Stimulated activated memory B cell treated with anti-CD40 and anti-IgM and Interleukin-4, amounts not matched to agents 10 μg/mL and 1 μg/mL and 100 μg/mL, for 72 hours (primary cell): ENCODE measurements around the gene KAT6B.

ENCODE experiments used
- ATAC-seq: fragments of 150-1000 bp; cut with Tn5 transposase; 2 replicates; pipeline ENCODE4 v1.10.0; 2021
- H3K27ac Mint-ChIP-seq: one replicate; pipeline ENCODE4 v1.8.0; 2022; ENCODE audit warnings: mild to moderate bottlenecking, mixed read lengths
- H3K27me3 Mint-ChIP-seq: one replicate; pipeline ENCODE4 v1.8.0; 2022; ENCODE audit warnings: mixed read lengths
- H3K36me3 Mint-ChIP-seq: one replicate; pipeline ENCODE4 v1.8.0; 2022; ENCODE audit warnings: mixed read lengths
- H3K4me1 Mint-ChIP-seq: one replicate; pipeline ENCODE4 v1.8.0; 2022; ENCODE audit warnings: mixed read lengths
- H3K4me3 Mint-ChIP-seq: one replicate; pipeline ENCODE4 v1.8.0; 2022; ENCODE audit warnings: mild to moderate bottlenecking, moderate library complexity, mixed read lengths
- H3K9me3 Mint-ChIP-seq: one replicate; pipeline ENCODE4 v1.8.0; 2022; ENCODE audit warnings: mixed read lengths

KAT6B gene

GRCh38 chr10:75032119-75032518 lies 205.7 kb downstream of the KAT6B start:
- Mint-ChIP-seq H3K4me1 (peaks cover 34% of the 10 kb centered on the region), H3K27ac (no peak overlapping the region), H3K36me3 (peaks cover 44% of the 10 kb centered on the region), H3K27me3 (no peaks in the 10 kb centered on the region), H3K9me3 (no peaks in the 10 kb centered on the region), H3K4me3 (no peak overlapping the region)
- ATAC-seq = no peak

GRCh38 chr10:75032813-75033212 lies 206.4 kb downstream of the KAT6B start:
- H3K27ac Mint-ChIP-seq = no peak overlapping the region
- peaks cover 48% of the 10 kb centered on the region for H3K36me3 Mint-ChIP-seq
- H3K9me3 Mint-ChIP-seq = no peaks in the 10 kb centered on the region
- H3K4me1 Mint-ChIP-seq = peaks cover 41% of the 10 kb centered on the region
- no peak overlapping the region for H3K4me3 Mint-ChIP-seq
- ATAC-seq = no peak
- H3K27me3 Mint-ChIP-seq = no peaks in the 10 kb centered on the region

- H3K27me3 Mint-ChIP-seq = no peaks in the 10 kb centered on the region
- H3K36me3 Mint-ChIP-seq = peaks cover 41% of the 10 kb centered on the region
- no peaks in the 10 kb centered on the region for H3K9me3 Mint-ChIP-seq
- H3K4me3 Mint-ChIP-seq = no peak overlapping the region
- no peak overlapping the region for H3K27ac Mint-ChIP-seq
- ATAC-seq = no peak
- H3K4me1 Mint-ChIP-seq = peaks cover 41% of the 10 kb centered on the region
These were observed 207.2 kb downstream of the KAT6B start for GRCh38 chr10:75033399-75034130.

GRCh38 chr10:75034131-75034512 lies 207.7 kb downstream of the KAT6B start:
- peaks cover 36% of the 10 kb centered on the region for H3K36me3 Mint-ChIP-seq
- peaks cover 41% of the 10 kb centered on the region for H3K4me1 Mint-ChIP-seq
- H3K9me3 Mint-ChIP-seq = no peaks in the 10 kb centered on the region
- no peaks in the 10 kb centered on the region for H3K27me3 Mint-ChIP-seq
- ATAC-seq = no peak
- H3K27ac Mint-ChIP-seq = no peak overlapping the region
- no peak overlapping the region for H3K4me3 Mint-ChIP-seq

- no peak for ATAC-seq
- H3K4me3 Mint-ChIP-seq = no peak overlapping the region
- peaks cover 29% of the 10 kb centered on the region for H3K36me3 Mint-ChIP-seq
- H3K9me3 Mint-ChIP-seq = no peaks in the 10 kb centered on the region
- H3K27ac Mint-ChIP-seq = peak overlapping the region; percentile 78
- H3K4me1 Mint-ChIP-seq = peaks cover 41% of the 10 kb centered on the region
- no peaks in the 10 kb centered on the region for H3K27me3 Mint-ChIP-seq
These were observed 208.4 kb downstream of the KAT6B start for GRCh38 chr10:75034714-75035258.

GRCh38 chr10:75035975-75036708 lies 209.7 kb downstream of the KAT6B start:
- no peaks in the 10 kb centered on the region for H3K27me3 Mint-ChIP-seq
- H3K4me3 Mint-ChIP-seq = peak overlapping the region; percentile 0
- H3K9me3 Mint-ChIP-seq = no peaks in the 10 kb centered on the region
- peak; percentile 95 for ATAC-seq
- peak overlapping the region; percentile 78 for H3K27ac Mint-ChIP-seq
- H3K36me3 Mint-ChIP-seq = peaks cover 18% of the 10 kb centered on the region
- H3K4me1 Mint-ChIP-seq = peaks cover 41% of the 10 kb centered on the region

- Mint-ChIP-seq H3K9me3 (no peaks in the 10 kb centered on the region), H3K4me1 (peaks cover 41% of the 10 kb centered on the region), H3K36me3 (peaks cover 18% of the 10 kb centered on the region), H3K4me3 (no peak overlapping the region), H3K27ac (peak overlapping the region; percentile 78), H3K27me3 (no peaks in the 10 kb centered on the region)
- ATAC-seq = no peak
These were observed 211.1 kb downstream of the KAT6B start for GRCh38 chr10:75037171-75038153.

GRCh38 chr10:75038335-75038734 lies 211.9 kb downstream of the KAT6B start:
- Mint-ChIP-seq H3K36me3 (peaks cover 13% of the 10 kb centered on the region), H3K27ac (peak overlapping the region; percentile 78), H3K4me3 (no peak overlapping the region), H3K27me3 (peaks cover 1% of the 10 kb centered on the region), H3K9me3 (no peaks in the 10 kb centered on the region), H3K4me1 (peaks cover 41% of the 10 kb centered on the region)
- ATAC-seq = no peak

GRCh38 chr10:75040576-75040975 lies 214.2 kb downstream of the KAT6B start:
- no peaks in the 10 kb centered on the region for H3K9me3 Mint-ChIP-seq
- H3K4me1 Mint-ChIP-seq = peaks cover 25% of the 10 kb centered on the region
- H3K36me3 Mint-ChIP-seq = peaks cover 4% of the 10 kb centered on the region
- H3K4me3 Mint-ChIP-seq = no peak overlapping the region
- no peak overlapping the region for H3K27ac Mint-ChIP-seq
- peaks cover 12% of the 10 kb centered on the region for H3K27me3 Mint-ChIP-seq
- ATAC-seq = no peak

GRCh38 chr10:75042292-75042974 lies 216.0 kb downstream of the KAT6B start:
- ATAC-seq = no peak
- no peak overlapping the region for H3K4me3 Mint-ChIP-seq
- no peak overlapping the region for H3K27ac Mint-ChIP-seq
- H3K4me1 Mint-ChIP-seq = peaks cover 8% of the 10 kb centered on the region
- no peaks in the 10 kb centered on the region for H3K9me3 Mint-ChIP-seq
- H3K27me3 Mint-ChIP-seq = peaks cover 12% of the 10 kb centered on the region
- peaks cover 3% of the 10 kb centered on the region for H3K36me3 Mint-ChIP-seq

GRCh38 chr10:75043256-75044131 lies 217.1 kb downstream of the KAT6B start:
- H3K27ac Mint-ChIP-seq = no peak overlapping the region

GRCh38 chr10:75048669-75049098 lies 222.3 kb downstream of the KAT6B start:
- H3K27ac Mint-ChIP-seq = no peak overlapping the region
- ATAC-seq = no peak
- no peaks in the 10 kb centered on the region for H3K36me3 Mint-ChIP-seq
- no peak overlapping the region for H3K4me3 Mint-ChIP-seq
- H3K27me3 Mint-ChIP-seq = peaks cover 7% of the 10 kb centered on the region
- H3K9me3 Mint-ChIP-seq = no peaks in the 10 kb centered on the region
- peaks cover 5% of the 10 kb centered on the region for H3K4me1 Mint-ChIP-seq

More at GRCh38 chr10:75043256-75044131, 217.1 kb downstream of the KAT6B start:
- H3K9me3 Mint-ChIP-seq = no peaks in the 10 kb centered on the region
- H3K36me3 Mint-ChIP-seq = no peaks in the 10 kb centered on the region
- peaks cover 12% of the 10 kb centered on the region for H3K27me3 Mint-ChIP-seq
- H3K4me1 Mint-ChIP-seq = peaks cover 5% of the 10 kb centered on the region
- peak; percentile 69 for ATAC-seq
- peak overlapping the region; percentile 63 for H3K4me3 Mint-ChIP-seq

GRCh38 chr10:75049316-75050148 lies 223.1 kb downstream of the KAT6B start:
- ATAC-seq = no peak
- H3K27me3 Mint-ChIP-seq = no peaks in the 10 kb centered on the region
- H3K9me3 Mint-ChIP-seq = no peaks in the 10 kb centered on the region
- H3K36me3 Mint-ChIP-seq = no peaks in the 10 kb centered on the region
- no peak overlapping the region for H3K4me3 Mint-ChIP-seq
- H3K27ac Mint-ChIP-seq = no peak overlapping the region
- no peaks in the 10 kb centered on the region for H3K4me1 Mint-ChIP-seq
